ENCODE data around the gene MID1.

The MID1 gene, protein sequence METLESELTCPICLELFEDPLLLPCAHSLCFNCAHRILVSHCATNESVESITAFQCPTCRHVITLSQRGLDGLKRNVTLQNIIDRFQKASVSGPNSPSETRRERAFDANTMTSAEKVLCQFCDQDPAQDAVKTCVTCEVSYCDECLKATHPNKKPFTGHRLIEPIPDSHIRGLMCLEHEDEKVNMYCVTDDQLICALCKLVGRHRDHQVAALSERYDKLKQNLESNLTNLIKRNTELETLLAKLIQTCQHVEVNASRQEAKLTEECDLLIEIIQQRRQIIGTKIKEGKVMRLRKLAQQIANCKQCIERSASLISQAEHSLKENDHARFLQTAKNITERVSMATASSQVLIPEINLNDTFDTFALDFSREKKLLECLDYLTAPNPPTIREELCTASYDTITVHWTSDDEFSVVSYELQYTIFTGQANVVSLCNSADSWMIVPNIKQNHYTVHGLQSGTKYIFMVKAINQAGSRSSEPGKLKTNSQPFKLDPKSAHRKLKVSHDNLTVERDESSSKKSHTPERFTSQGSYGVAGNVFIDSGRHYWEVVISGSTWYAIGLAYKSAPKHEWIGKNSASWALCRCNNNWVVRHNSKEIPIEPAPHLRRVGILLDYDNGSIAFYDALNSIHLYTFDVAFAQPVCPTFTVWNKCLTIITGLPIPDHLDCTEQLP

DNA sequence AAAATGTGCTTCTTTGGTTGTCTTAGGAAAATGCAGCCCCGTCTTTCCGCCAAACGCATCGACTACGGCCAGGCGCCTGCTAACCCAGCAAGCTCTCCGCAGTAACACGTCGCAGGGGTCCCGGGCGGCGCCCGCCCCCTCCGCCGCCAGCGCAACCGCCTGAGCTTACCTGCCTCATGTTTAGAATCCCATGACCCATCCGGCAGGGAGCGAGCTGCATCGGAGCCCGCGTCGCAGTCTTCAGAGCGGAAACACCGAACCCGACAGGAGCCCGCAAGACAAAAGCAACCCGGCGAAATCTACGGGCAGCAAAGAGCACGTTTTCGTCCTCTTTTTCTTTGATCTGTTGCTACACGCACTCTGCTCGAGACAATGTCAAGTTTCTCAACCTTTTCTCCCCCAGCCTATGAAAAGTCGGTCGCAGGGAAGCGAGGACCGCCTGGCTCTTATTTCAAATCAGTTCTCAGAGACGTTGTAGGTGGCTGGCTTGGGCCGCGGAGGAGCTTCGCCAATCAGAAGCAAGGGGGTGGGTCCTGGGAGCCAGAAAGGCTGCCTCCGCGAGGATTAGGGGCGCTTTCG lies at the start of gene MID1:
MID1 (minus strand) TSS at position 465 of the 579 bp plus-strand sequence. CDS start 53,038 bp downstream, outside the sequence.
- no peak for DNase-seq

DNA sequence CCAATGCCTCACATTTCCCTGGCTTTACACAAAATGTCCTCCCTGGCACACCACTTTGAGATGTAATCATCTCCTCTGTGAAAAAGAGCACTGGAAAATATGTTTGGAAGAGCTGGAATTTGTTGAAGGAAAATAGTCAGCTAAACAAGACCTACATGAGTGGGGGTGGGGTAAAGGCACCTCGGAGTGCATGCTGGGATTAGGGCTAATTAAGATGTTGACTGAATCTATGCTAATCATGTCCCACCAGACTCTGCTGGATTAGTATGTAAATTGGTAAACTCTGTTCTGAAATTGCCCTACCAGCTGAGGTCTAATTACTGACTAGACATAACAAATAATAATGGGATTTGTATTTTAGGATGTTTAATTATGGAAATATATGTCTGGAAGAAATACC lies 46.8 kb upstream of the MID1 start:
- DNase-seq, result no peak

GRCh38 chrX:10666102-10666501 lies 45.7 kb upstream of the MID1 start:
- no peak for DNase-seq

- no peak for DNase-seq
Observed at GRCh38 chrX:10665681-10666080, 45.3 kb upstream of the MID1 start.

GRCh38 chrX:10660171-10660570 lies 39.8 kb upstream of the MID1 start:
- no peak for DNase-seq

GRCh38 chrX:10656214-10656613 lies 35.8 kb upstream of the MID1 start:
- DNase-seq, result no peak

DNA sequence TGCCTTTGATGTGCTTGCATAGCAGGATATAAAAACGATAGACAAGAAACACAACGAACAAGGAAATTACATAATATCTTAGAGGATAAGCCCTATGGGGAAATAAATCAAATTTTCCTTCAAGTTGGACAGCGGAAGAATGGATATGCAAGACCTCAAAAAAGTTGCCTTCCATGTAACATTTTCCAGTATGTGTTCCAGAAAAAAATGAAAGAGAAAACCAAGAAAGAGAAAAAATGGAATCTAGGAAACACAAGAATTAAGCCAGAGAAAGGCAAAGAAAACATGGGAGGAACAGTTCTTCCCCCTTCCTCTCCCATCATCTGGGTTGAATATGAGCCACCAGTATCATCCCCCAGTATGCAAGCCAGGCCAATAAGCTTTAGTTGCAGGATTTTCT lies 34.6 kb upstream of the MID1 start:
- DNase-seq, result no peak

GRCh38 chrX:10653302-10653701 lies 32.9 kb upstream of the MID1 start:
- no peak for DNase-seq

- no peak for DNase-seq
Observed at GRCh38 chrX:10649265-10649664, 28.9 kb upstream of the MID1 start.

DNA sequence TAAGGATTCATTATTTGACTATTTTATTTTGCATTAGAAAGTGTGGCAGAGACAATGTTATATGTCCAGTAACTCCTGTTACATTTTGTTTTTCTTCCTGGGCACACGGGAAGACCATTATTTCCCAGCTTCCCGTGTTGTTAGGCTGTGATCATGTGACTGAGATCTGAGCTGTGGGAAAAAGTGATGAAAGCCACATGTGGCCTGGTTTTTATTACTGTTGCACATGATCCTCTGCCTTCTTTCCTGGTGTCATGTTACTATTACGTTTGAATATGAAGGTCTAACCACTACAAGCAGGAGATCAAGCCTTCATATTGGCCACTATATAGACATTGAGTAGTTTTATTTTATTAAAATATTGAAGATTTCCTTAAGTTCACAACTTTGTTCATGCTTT lies 28.2 kb upstream of the MID1 start:
- no peak for DNase-seq

- no peak for DNase-seq
Observed at GRCh38 chrX:10636851-10637250, 16.5 kb upstream of the MID1 start.

GRCh38 chrX:10636337-10636736 lies 16.0 kb upstream of the MID1 start:
- no peak for DNase-seq

DNA sequence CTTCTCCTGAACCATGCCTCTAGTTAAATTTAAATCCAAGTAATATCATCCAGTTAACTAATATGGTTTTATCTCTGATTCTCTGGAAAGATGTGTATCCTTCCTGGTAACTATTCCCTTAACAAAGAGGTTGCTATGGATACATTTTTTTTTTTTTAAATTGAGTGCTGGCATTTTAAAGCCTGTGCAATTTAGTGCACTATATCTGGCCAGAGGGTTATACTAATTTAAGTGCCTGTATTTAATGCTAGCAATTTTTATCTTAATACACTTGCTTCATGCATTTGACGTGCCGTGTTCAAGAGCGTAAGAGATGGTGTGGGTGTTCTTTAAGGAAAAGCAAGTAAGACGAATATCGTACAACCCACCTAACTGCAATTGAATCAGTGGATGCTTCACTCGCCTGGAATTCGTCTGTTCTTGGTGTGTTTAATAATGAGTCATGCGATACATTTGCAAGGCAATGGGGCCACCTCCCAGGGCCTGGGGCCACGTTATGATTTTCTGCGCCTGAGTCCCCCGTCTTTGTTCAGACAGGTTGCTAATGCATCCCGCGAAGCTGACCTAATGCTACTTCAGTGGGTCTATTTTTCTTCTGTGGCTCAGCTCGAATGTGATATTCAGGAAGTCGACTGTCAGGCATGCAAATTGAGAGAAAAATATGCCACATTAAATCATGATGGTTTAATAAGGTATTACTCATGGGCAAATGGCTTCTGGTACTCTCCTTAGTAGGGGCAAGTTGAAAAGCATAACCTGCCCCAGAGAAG lies 14.2 kb upstream of the MID1 start:
- DNase-seq, result no peak

DNA sequence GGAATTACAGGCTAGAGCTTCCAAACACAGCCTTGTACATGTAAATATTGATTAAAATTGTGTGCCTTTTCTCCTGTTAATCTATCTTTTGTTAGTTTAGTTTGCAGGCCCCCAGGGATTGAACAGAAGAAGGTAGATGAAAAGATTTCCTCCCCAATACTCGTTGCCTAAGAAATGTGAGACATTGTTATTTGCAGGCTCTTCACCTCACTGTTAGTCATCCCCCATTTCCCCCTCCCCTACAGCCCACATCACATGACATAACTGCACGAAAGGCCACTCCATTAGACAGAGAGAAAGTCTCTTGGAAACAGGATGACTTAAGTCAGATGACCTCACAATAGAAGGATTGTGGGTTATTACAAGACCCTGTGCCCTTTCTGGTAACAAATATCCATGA lies 13.3 kb upstream of the MID1 start:
- no peak for DNase-seq

- DNase-seq, result no peak
Observed at GRCh38 chrX:10631416-10632145, 11.2 kb upstream of the MID1 start.

GRCh38 chrX:10630320-10630719 lies 9.9 kb upstream of the MID1 start:
- DNase-seq, result no peak

- no peak for DNase-seq
Observed at GRCh38 chrX:10629905-10630304, 9.5 kb upstream of the MID1 start.

GRCh38 chrX:10628906-10629305 lies 8.5 kb upstream of the MID1 start:
- DNase-seq, result no peak

DNA sequence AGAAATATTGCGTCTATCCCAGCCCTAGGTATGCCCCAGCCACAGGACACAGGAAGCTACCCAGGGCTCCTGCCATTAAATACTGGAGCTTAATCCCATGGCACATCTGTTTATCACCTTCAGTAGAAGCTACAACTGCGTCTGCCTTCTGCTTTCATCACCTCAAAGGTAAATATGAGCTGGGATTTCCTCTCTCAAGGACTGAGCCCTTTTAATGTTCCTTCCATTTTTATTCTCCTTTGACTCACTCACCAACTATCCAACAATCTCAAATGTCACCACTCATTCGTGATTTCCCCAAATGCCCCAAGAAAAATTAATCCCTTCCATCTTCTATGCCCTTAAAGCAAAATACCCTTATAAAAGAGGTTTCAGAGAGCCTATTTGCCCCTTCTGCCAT lies 1.8 kb upstream of the MID1 start:
- no peak for DNase-seq

- DNase-seq, result no peak
Observed at GRCh38 chrX:10619425-10620046, 849 bp downstream of the MID1 start.

- no peak for DNase-seq
Observed at GRCh38 chrX:10618961-10619360, 1.4 kb downstream of the MID1 start.

DNA sequence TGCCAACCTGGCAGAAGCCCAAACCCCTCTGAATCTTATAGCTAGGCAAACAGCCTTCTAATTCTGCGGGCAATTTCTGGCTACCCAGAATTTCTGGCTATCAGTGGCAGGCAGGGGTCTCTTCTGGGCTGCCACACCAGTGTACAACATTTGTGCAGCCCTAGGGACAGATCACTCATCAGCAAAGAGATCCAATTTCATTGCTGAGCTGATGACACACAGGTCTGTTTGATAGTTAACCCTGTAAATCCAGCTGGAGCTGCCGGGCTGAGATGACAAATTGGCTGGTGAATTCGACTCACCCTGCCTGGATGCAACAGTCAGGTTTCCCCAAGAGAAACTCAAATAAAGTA lies 2.4 kb downstream of the MID1 start:
- no peak for DNase-seq
